SK-N-SH treated with all-trans-retinoic acid at 6 μM for 48 hours (cell line): ENCODE measurements around the gene LMBR1.

Source experiments
- ARNTL ChIP-seq: fragments of 450-650 bp; formaldehyde crosslinking; IDR thresholded peaks from 2 replicates; pipeline ENCODE4 v1.5.0; 2020; ENCODE audit warnings: low read depth, mild to moderate bottlenecking, moderate library complexity, borderline replicate concordance
- CREB5 ChIP-seq: fragments of 250-450 bp; sonication (Bioruptor Pico); IDR thresholded peaks from 2 replicates; pipeline ENCODE4 v1.5.1; 2020; ENCODE audit warnings: low read depth, mild to moderate bottlenecking, moderate library complexity
- ESRRG ChIP-seq: fragments of 250-450 bp; sonication (Bioruptor Pico); IDR thresholded peaks from 2 replicates; pipeline ENCODE4 v1.6.1; 2021; ENCODE audit warnings: mild to moderate bottlenecking
- PATZ1 ChIP-seq: fragments of 250-450 bp; sonication (Bioruptor Pico); IDR thresholded peaks from 2 replicates; pipeline ENCODE4 v1.8.0; 2020; ENCODE audit warnings: mild to moderate bottlenecking, moderate library complexity, borderline replicate concordance
- RARB ChIP-seq: fragments of 250-450 bp; sonication (Bioruptor Pico); IDR thresholded peaks from 2 replicates; pipeline ENCODE4 v1.8.0; 2021; ENCODE audit warnings: mild to moderate bottlenecking, moderate library complexity
- TCF4 ChIP-seq: fragments of 250-450 bp; sonication (Bioruptor Pico); IDR thresholded peaks from 2 replicates; pipeline ENCODE4 v1.8.0; 2021; ENCODE audit warnings: mild to moderate bottlenecking, moderate library complexity, borderline replicate concordance
- TOX ChIP-seq: fragments of 250-450 bp; sonication (Bioruptor Pico); IDR thresholded peaks from 2 replicates; pipeline ENCODE4 v1.8.0; 2021; ENCODE audit warnings: mild to moderate bottlenecking, moderate library complexity, borderline replicate concordance
- TSHZ2 ChIP-seq: fragments of 250-450 bp; sonication (Bioruptor Pico); IDR thresholded peaks from 2 replicates; pipeline ENCODE4 v1.5.0; 2020; ENCODE audit warnings: mild to moderate bottlenecking, moderate library complexity
- ZFP3 ChIP-seq: fragments of 250-450 bp; sonication (Bioruptor Pico); IDR thresholded peaks from 2 replicates; pipeline ENCODE4 v1.5.0; 2020; ENCODE audit warnings: mild to moderate bottlenecking, moderate library complexity

GRCh38 chr7:156722043-156722826 is 170.7 kb downstream of the LMBR1 start:
- TF ChIP-seq TCF4 (CRISPR knock-in tag): peak; percentile 80
- TF ChIP-seq ESRRG (CRISPR knock-in tag): no peak
- no peak for TF ChIP-seq TOX (CRISPR knock-in tag)
- TF ChIP-seq PATZ1 (CRISPR knock-in tag): no peak
- no peak for TF ChIP-seq RARB (CRISPR knock-in tag)
- 0 out of 2 replicates have a peak, but pooled peaks have one; percentile 12 for TF ChIP-seq TSHZ2 (CRISPR knock-in tag)
- no peak for TF ChIP-seq ZFP3 (CRISPR knock-in tag)
- no peak for TF ChIP-seq CREB5 (CRISPR knock-in tag)
- TF ChIP-seq ARNTL (CRISPR knock-in tag): no peak
